Uterus (tissue), 4 donors: ENCODE data around the gene SMG7. TPM values are rescaled to one million over a fixed set of nuclear protein-coding genes. Genes with fewer than 3 reads are reported as not detected.

ENCODE experiments used
- DNase-seq, 2 donors: peaks; one replicate each; pipeline ENCODE4 v3.0.0-alpha.2; 2019 to 2020
- H3K27ac ChIP-seq, 2 donors: fragments of 200-600 bp; sonication (generic); 1 replicate in 1 of 2; 2 replicates in 1 of 2; pipeline ENCODE4 v1.5.1; 2016 to 2018
- H3K27me3 ChIP-seq, 2 donors: fragments of 200-600 bp; sonication (generic); one replicate each; pipeline ENCODE4 v1.5.1; 2018 to 2019; ENCODE audit warnings: control low read depth in 1 of 2
- H3K36me3 ChIP-seq, 2 donors: fragments of 200-600 bp; sonication (generic); one replicate each; pipeline ENCODE4 v1.5.1; 2019; ENCODE audit warnings: control low read depth in 1 of 2
- H3K4me1 ChIP-seq, 2 donors: fragments of 200-600 bp; sonication (generic); one replicate each; pipeline ENCODE4 v1.5.1; 2018 to 2019; ENCODE audit warnings: control low read depth in 1 of 2
- H3K4me3 ChIP-seq, 2 donors: fragments of 200-600 bp; sonication (generic); 1 replicate in 1 of 2; 2 replicates in 1 of 2; pipeline ENCODE4 v1.5.1; 2018 to 2019; ENCODE audit warnings: mild to moderate bottlenecking in 1 of 2
- H3K9me3 ChIP-seq, 2 donors: fragments of 200-600 bp; sonication (generic); one replicate each; pipeline ENCODE4 v1.5.1; 2019; ENCODE audit warnings: control low read depth in 1 of 2
- CTCF ChIP-seq, 4 experiments: fragments of 200-600 bp in 2 of 4; fragments of 450-650 bp in 2 of 4; sonication (generic) in 2 of 4; IDR thresholded peaks; one replicate each; pipeline ENCODE4 v1.5.1; 2016 to 2019; ENCODE audit warnings: antibody characterized with exemption in 4 of 4, mild to moderate bottlenecking in 2 of 4, moderate library complexity in 1 of 4
- POLR2A ChIP-seq, 2 donors: fragments of 450-650 bp; IDR thresholded peaks; one replicate each; pipeline ENCODE4 v1.6.1; 2016; ENCODE audit warnings: antibody characterized with exemption in 2 of 2, mild to moderate bottlenecking in 1 of 2, moderate library complexity in 1 of 2
- intact Hi-C: fragments of 100-400 bp; cut with DNase I; formaldehyde crosslinking; loops from one replicate; pipeline ENCODE4 v1.15.1; 2023; ENCODE audit warnings: low total_unique reads
- total RNA-seq, 4 donors: library from RNA; depleted of rRNA in 3 of 4; stranded (reverse); fragments of >200 nt in 3 of 4; gene quantifications; one replicate each; pipeline versions ENCODE4 v1.1.0 to v1.2.4, GENCODE V29; 2014 to 2023
- donor health status: DM: yes; HTN: yes; CAD: no.

The SMG7 gene
- total RNA-seq, 4 donors from 2014 or later, result 9.1 to 63.1 (median 37.0) TPM

GRCh38 chr1:183467687-183468086, 4.6 kb upstream of the SMG7 start:
- no peak for DNase-seq
- intact Hi-C loops, result no loop called here
- TF ChIP-seq CTCF (IDR thresholded peaks at IDR 0.05) (no peak), POLR2A (IDR thresholded peaks at IDR 0.05) (no peak)
- Histone ChIP-seq H3K36me3 (no peaks in the 10 kb centered on the region), H3K27me3 (no peaks in the 10 kb centered on the region), H3K9me3 (no peaks in the 10 kb centered on the region), H3K4me3 (no peak overlapping the region), H3K27ac (no peak overlapping the region), H3K4me1 (no peaks in the 10 kb centered on the region)

DNA sequence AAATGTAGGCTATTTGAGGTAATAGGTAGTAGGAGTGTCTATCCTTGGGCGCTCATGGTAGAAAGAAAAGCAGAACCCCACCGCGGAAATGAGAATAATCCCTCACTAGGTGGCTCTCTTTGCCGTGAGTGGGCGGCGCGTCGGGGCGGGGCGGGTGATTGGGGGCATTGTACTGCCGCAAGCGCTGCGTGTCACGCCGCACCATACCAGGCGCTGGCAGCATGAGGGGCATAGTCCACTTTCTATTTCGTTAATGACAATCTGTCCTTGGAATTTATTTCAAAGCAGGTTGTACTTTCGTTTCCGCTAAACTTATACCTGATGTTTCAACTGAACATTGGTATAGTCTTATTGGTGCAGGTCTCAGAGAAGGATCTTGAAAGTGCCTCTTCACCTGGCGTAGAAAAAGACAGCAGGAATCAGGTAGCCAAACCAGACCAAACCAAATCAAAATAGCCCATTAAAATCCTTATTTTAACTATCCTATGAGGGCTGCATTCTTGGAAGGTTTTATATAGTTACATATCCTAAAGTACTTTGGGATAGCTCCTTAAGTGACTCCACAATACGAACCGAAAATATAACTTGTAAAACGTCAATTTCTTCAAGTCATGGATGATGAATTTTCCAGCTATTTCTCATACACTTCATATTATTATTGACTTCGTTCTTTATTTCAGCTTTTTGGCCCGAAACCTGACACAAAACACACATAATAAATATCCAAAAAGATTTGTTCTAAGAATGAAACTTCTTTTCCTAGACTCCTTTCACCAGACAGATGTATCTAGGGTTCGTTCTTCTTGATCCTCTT, 1.9 kb upstream of the SMG7 start:
- H3K36me3 ChIP-seq, result no peaks in the 10 kb centered on the region

DNA sequence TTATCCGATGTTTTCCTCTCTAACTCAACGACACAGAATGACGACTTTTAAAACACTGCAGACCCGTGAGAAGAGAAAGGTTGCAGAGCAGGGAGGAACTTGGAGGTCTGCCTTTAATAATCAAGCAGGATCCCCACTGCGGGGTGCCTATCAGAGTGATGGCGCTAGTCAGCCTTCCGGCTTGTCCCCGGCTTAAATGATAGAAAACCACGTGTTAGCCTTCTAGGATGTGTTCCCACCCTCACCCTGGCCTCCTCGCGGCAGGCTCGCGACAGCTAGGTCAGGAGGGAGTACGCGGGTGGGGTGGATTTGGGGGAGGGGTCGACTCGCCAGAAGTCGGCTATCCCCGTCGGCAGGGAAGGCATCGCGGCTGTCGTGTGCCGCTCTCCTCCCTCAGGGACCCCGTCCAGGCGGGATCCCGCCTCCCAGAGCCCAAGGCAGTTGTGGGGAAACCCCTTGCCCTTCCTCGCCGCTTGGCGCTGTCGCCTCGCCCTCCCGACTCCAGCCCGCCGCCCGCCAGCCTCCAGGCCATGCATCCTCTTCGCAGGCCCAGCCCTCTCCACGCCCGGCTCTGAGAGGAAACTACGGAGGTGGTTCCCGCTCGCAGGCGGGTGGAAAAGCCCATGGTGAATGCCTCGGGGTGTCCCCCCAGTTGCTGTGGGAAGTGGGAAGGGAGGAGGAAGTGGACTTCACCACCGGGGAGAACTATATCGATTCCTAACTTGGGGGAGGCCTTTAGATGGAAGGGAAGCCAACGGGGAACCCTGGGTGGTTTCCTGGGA, 1.1 kb upstream of the SMG7 start:
- Histone ChIP-seq H3K4me3 (peak overlapping the region; percentile 68 to 99), H3K9me3 (no peaks in the 10 kb centered on the region), H3K27me3 (no peaks in the 10 kb centered on the region), H3K4me1 (peaks cover 0 to 5% of the 10 kb centered on the region in 2 donors), H3K27ac (peak overlapping the region; percentile 96 to 97), H3K36me3 (no peaks in the 10 kb centered on the region)
- TF ChIP-seq POLR2A (IDR thresholded peaks at IDR 0.05), result peak in 1 of 2 donors; percentile 34
- TF ChIP-seq CTCF (IDR thresholded peaks at IDR 0.05), result peak in 2 of 4 experiments; percentile 3 to 4
- peak; percentile 64 to 75 for DNase-seq
- intact Hi-C loops, result loop anchor here (10.0 kb wide), 1 partner anchor 164 kb away; the partner anchor contains the start of gene ARPC5

More for the DNA sequence above, 1.9 kb upstream of the SMG7 start:
- Histone ChIP-seq H3K27ac (peak overlapping the region; percentile 96 to 97), H3K27me3 (no peaks in the 10 kb centered on the region), H3K4me3 (peak overlapping the region; percentile 68 to 99), H3K9me3 (no peaks in the 10 kb centered on the region), H3K4me1 (peaks cover 0 to 5% of the 10 kb centered on the region in 2 donors)
- TF ChIP-seq CTCF (IDR thresholded peaks at IDR 0.05) (peak; percentile 46 to 72 (median 63)), POLR2A (IDR thresholded peaks at IDR 0.05) (peak; percentile 27 to 44)
- intact Hi-C loops, result loop anchor here (10.0 kb wide), 1 partner anchor 164 kb away; the partner anchor contains the start of gene ARPC5
- peak; percentile 79 to 81 for DNase-seq

DNA sequence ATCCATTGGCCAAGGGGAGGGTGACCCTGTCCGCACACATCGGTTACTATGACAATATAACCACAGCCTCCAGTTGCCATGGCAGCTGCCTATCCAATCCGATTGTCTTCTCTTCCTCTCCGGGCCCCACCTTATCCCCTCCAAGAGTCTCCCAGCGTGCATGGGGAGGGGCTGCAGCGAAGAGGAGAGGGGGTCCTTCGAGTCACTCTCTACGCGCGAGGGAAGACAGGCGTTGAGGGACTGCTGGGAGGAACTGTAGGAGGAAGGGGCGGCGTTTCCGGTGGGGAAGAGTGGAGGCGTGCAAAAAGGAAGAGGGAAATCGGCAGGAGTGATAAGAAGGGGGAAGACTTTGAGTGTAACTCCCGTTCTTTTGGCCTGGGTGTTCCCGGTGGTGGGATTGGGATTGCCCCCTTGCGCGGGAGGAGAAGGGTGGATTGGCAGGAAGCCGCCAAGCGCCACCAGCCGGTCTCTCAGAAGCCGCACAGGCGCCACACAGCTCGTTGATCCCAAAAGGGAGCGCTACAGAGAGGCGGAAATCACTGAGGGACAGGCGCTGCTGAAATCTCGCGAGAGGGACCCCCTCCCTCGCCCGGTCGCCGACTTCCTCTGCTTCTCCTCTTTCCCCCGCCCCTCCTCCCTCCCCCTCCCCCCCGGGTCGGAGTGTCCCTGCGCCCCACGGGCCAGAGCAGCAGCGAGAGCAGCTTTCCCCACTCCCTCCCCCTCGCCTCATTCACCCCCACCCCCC, 384 bp upstream of the SMG7 start:
- intact Hi-C loops, result loop anchor here (10.0 kb wide), 1 partner anchor 163 kb away; the partner anchor contains the start of gene ARPC5
- peak; percentile 98 to 99 for DNase-seq
- H3K4me1 ChIP-seq, result peaks cover 0 to 5% of the 10 kb centered on the region in 2 donors
- no peaks in the 10 kb centered on the region for H3K27me3 ChIP-seq
- peak; percentile 28 to 57 for TF ChIP-seq POLR2A (IDR thresholded peaks at IDR 0.05)
- peak; percentile 6 to 36 (median 18) for TF ChIP-seq CTCF (IDR thresholded peaks at IDR 0.05)
- H3K4me3 ChIP-seq, result peak overlapping the region; percentile 68 to 99
- no peaks in the 10 kb centered on the region for H3K9me3 ChIP-seq
- peak overlapping the region; percentile 96 to 97 for H3K27ac ChIP-seq
- no peaks in the 10 kb centered on the region for H3K36me3 ChIP-seq
